ENCODE measurements around the gene IQSEC2. TPM values are rescaled to one million over a fixed set of nuclear protein-coding genes. Genes with fewer than 3 reads are reported as not detected.

The IQSEC2 gene
- total and polyA plus RNA-seq, 9 of the 15 experiments (the other 6 are each of a cell fraction or from before 2014, with no cell fraction given) = 2.7 to 41.8 (median 20.1) TPM

- TF ChIP-seq ZNF695 (CRISPR knock-in tag; IDR thresholded peaks at IDR 0.05) (no peak), BRD4 (IDR thresholded peaks at IDR 0.05) (no peak), CEBPB (tag; IDR thresholded peaks at IDR 0.05) (peak; percentile 52), RAD21 (CRISPR knock-in tag; conservative IDR thresholded peaks at IDR 0.05 in 1 of 2, IDR thresholded peaks at IDR 0.05 in 1 of 2) (peak in 1 of 2 experiments; percentile 19; a peak in 1 of 4 replicates), MIER1 (IDR thresholded peaks at IDR 0.05; ENCODE audit: low read depth) (no peak), STAT5A (IDR thresholded peaks at IDR 0.05; ENCODE audit: borderline replicate concordance, low read length) (no peak), ZSCAN32 (CRISPR knock-in tag; IDR thresholded peaks at IDR 0.05) (peak; percentile 84), SMAD2 (IDR thresholded peaks at IDR 0.05; ENCODE audit: low read depth, low read length) (no peak), ELF1 (tag; IDR thresholded peaks at IDR 0.05) (no peak), PREB (CRISPR knock-in tag; IDR thresholded peaks at IDR 0.05) (no peak), NFE2L1 (tag; IDR thresholded peaks at IDR 0.05; ENCODE audit: borderline replicate concordance, low read depth) (0 out of 2 replicates have a peak, but pooled peaks have one; percentile 6), FOXK1 (CRISPR knock-in tag; IDR thresholded peaks at IDR 0.05; ENCODE audit: borderline replicate concordance) (no peak), ATF4 (CRISPR knock-in tag; IDR thresholded peaks at IDR 0.05) (peak; percentile 91), RCOR1 (IDR thresholded peaks at IDR 0.05; ENCODE audit: borderline replicate concordance in 1 of 2, low read depth in 2 of 2, low read length in 2 of 2) (0 out of 4 replicates have a peak, but pooled peaks of 1 of the 2 experiments have one; percentile 6), IRF9 (tag; IDR thresholded peaks at IDR 0.05) (peak; percentile 77), TAF9B (IDR thresholded peaks at IDR 0.05; ENCODE audit: partially characterized antibody) (no peak), SFPQ (IDR thresholded peaks at IDR 0.05; ENCODE audit: low read depth, low read length) (no peak), MYC (IDR thresholded peaks at IDR 0.05; ENCODE audit: low read depth, low read length) (peak; percentile 90), MYC (CRISPR knock-in tag; IDR thresholded peaks at IDR 0.05; ENCODE audit: borderline replicate concordance, low read depth) (peak; percentile 36; the same call in 1 of the 2 replicates), KLF6 (CRISPR knock-in tag; IDR thresholded peaks at IDR 0.05; ENCODE audit: borderline replicate concordance) (no peak; the same call in 1 of the 2 replicates), ATF7 (IDR thresholded peaks at IDR 0.05) (peak; percentile 73)
These were observed 27.9 kb downstream of the IQSEC2 start (continued) for GRCh38 chrX:53253293-53254020.

Measured in K562 (cell line).